ENCODE data around the gene TMEM178B.

GRCh38 chr7:141234335-141235105, 160.7 kb downstream of the TMEM178B start:
- TF ChIP-seq CTCF (IDR thresholded peaks at IDR 0.05; ENCODE audit: poor library complexity): no peak
- TF ChIP-seq EZH2 (IDR thresholded peaks at IDR 0.05; ENCODE audit: borderline replicate concordance): no peak
